Esophagus muscularis mucosa (tissue), 4 donors: ENCODE results near the gene HADHB.

Experiments used
- EP300 ChIP-seq: sonication (generic); formaldehyde crosslinking; IDR thresholded peaks from one replicate; pipeline ENCODE4 v1.6.1; 2017; ENCODE audit warnings: antibody characterized with exemption
- POLR2A ChIP-seq: fragments of 450-650 bp; IDR thresholded peaks from one replicate; pipeline ENCODE4 v1.6.1; 2017; ENCODE audit warnings: antibody characterized with exemption, moderate library complexity, mild to moderate bottlenecking, low read depth
- POLR2AphosphoS5 ChIP-seq, 2 donors: sonication (generic); formaldehyde crosslinking; IDR thresholded peaks; one replicate each; pipeline ENCODE4 v1.6.1; 2017; ENCODE audit warnings: antibody characterized with exemption in 2 of 2
- TF ChIP-seq, protein P1 (sequence below), 3 experiments: fragments of 200-600 bp in 2 of 3; fragments of 450-650 bp in 1 of 3; sonication (generic) in 2 of 3; IDR thresholded peaks; one replicate each; pipeline ENCODE4 v1.5.1; 2017 to 2019; ENCODE audit warnings: antibody characterized with exemption in 3 of 3, mild to moderate bottlenecking in 2 of 3, moderate library complexity in 1 of 3

DNA sequence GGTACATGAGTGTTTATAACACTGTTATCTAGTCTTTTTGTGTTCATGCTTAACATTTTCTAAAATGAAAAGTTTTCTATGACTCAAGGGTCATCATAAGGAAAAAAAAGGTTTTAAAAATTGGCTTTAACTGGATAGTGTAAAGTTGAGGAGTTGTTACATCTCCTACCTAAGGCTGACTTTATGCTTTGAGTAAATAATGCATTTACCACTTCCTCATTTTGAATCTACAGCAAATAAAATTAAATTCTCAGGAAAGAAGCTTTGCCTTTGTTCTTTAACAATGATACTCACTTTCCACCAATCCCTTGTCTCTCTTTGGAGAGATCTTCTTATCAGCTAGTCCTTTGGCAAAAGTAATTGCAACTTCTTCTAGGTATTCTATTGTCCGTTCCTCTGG is 30.0 kb upstream of the HADHB start:
- TF ChIP-seq, protein P1, sequence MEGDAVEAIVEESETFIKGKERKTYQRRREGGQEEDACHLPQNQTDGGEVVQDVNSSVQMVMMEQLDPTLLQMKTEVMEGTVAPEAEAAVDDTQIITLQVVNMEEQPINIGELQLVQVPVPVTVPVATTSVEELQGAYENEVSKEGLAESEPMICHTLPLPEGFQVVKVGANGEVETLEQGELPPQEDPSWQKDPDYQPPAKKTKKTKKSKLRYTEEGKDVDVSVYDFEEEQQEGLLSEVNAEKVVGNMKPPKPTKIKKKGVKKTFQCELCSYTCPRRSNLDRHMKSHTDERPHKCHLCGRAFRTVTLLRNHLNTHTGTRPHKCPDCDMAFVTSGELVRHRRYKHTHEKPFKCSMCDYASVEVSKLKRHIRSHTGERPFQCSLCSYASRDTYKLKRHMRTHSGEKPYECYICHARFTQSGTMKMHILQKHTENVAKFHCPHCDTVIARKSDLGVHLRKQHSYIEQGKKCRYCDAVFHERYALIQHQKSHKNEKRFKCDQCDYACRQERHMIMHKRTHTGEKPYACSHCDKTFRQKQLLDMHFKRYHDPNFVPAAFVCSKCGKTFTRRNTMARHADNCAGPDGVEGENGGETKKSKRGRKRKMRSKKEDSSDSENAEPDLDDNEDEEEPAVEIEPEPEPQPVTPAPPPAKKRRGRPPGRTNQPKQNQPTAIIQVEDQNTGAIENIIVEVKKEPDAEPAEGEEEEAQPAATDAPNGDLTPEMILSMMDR (IDR thresholded peaks at IDR 0.05) = no peak
- TF ChIP-seq POLR2AphosphoS5 (IDR thresholded peaks at IDR 0.05) (no peak), POLR2A (no peak), EP300 (no peak)
